Measurements from ENCODE around the gene RNF181.

RNF181 gene

DNA sequence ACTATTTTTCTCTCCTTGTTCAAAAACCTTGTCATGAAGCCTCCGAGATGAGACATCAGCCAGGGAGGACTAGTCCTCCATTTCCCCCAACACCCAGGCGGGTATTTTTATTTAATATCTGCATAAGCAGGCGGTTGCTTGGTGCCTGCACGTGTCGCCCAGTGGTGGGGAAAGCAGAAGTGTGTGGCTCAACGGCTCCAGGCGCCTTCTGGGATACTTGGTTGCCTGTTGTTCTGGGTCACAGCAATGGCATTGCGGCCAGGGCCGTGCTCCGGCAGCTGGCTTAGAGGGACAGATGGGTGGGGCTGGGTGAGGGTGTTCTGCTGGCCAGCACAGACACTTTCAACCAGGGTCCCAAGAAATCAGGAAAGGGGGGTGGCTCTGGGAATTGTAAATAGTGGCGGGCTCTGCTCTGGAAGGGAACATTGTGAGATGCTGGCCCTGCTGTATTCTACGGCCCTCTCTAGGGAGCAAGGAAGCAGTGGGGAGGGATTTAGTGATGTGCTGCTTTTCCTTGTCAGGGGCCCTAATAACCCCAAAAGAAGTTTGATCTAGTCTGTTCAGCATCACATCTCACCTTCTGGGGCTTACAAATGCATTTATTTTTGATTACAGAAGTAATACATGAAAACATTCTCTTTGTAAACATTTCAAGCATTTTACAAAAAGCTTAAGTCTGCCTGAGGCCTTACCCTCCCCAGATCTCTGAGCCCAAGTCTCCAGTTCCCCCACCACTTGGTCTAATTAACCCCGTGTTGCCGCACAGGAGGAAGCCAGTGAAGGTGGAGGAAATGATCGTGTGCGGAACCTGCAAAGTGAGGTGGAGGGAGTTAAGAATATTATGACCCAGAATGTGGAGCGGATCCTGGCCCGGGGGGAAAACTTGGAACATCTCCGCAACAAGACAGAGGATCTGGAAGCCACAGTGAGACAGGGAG, 17.0 kb upstream of the RNF181 start:
- no peak for TF ChIP-seq SNAI2 (CRISPR knock-in tag; IDR thresholded peaks at IDR 0.05)
- TF ChIP-seq PPARA (CRISPR knock-in tag; IDR thresholded peaks at IDR 0.05; ENCODE audit: borderline replicate concordance) = no peak
- TF ChIP-seq ZFP3 (CRISPR knock-in tag; IDR thresholded peaks at IDR 0.05) = no peak
- no peak for TF ChIP-seq RARB (CRISPR knock-in tag; IDR thresholded peaks at IDR 0.05)
- TF ChIP-seq TSHZ2 (CRISPR knock-in tag; IDR thresholded peaks at IDR 0.05) = no peak
- TF ChIP-seq ISL1 (CRISPR knock-in tag; IDR thresholded peaks at IDR 0.05) = no peak
- TF ChIP-seq OSR1 (CRISPR knock-in tag; IDR thresholded peaks at IDR 0.05) = no peak
- TF ChIP-seq, protein P1, sequence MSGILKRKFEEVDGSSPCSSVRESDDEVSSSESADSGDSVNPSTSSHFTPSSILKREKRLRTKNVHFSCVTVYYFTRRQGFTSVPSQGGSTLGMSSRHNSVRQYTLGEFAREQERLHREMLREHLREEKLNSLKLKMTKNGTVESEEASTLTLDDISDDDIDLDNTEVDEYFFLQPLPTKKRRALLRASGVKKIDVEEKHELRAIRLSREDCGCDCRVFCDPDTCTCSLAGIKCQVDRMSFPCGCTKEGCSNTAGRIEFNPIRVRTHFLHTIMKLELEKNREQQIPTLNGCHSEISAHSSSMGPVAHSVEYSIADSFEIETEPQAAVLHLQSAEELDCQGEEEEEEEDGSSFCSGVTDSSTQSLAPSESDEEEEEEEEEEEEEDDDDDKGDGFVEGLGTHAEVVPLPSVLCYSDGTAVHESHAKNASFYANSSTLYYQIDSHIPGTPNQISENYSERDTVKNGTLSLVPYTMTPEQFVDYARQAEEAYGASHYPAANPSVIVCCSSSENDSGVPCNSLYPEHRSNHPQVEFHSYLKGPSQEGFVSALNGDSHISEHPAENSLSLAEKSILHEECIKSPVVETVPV (CRISPR knock-in tag; IDR thresholded peaks at IDR 0.05) = no peak
- no peak for ATAC-seq

- no peak for ATAC-seq
- TF ChIP-seq ZFP3 (CRISPR knock-in tag; IDR thresholded peaks at IDR 0.05) (no peak), CSDC2 (CRISPR knock-in tag; IDR thresholded peaks at IDR 0.05) (no peak), ZNF565 (CRISPR knock-in tag; conservative IDR thresholded peaks at IDR 0.05; ENCODE audit: low read depth) (no peak), ZFP30 (CRISPR knock-in tag; IDR thresholded peaks at IDR 0.05) (no peak), TOX (CRISPR knock-in tag; IDR thresholded peaks at IDR 0.05; ENCODE audit: borderline replicate concordance) (no peak), ZNF8 (CRISPR knock-in tag; IDR thresholded peaks at IDR 0.05) (no peak), RARB (CRISPR knock-in tag; IDR thresholded peaks at IDR 0.05) (no peak)
These were observed 16.1 kb upstream of the RNF181 start for GRCh38 chr2:85579266-85579935.

- no peak for ATAC-seq
- TF ChIP-seq TOX (CRISPR knock-in tag; IDR thresholded peaks at IDR 0.05; ENCODE audit: borderline replicate concordance) (no peak), ISL1 (CRISPR knock-in tag; IDR thresholded peaks at IDR 0.05) (no peak), ZFP3 (CRISPR knock-in tag; IDR thresholded peaks at IDR 0.05) (no peak), ZNF8 (CRISPR knock-in tag; IDR thresholded peaks at IDR 0.05) (no peak), ARNTL (CRISPR knock-in tag; IDR thresholded peaks at IDR 0.05; ENCODE audit: borderline replicate concordance, low read depth) (no peak), RARB (CRISPR knock-in tag; IDR thresholded peaks at IDR 0.05) (no peak), CSDC2 (CRISPR knock-in tag; IDR thresholded peaks at IDR 0.05) (no peak), ZC3H10 (CRISPR knock-in tag; IDR thresholded peaks at IDR 0.05) (no peak), PATZ1 (CRISPR knock-in tag; IDR thresholded peaks at IDR 0.05; ENCODE audit: borderline replicate concordance) (no peak), ZNF70 (CRISPR knock-in tag; IDR thresholded peaks at IDR 0.05) (no peak), POU6F1 (CRISPR knock-in tag; IDR thresholded peaks at IDR 0.05; ENCODE audit: borderline replicate concordance, low read depth) (no peak), PPARA (CRISPR knock-in tag; IDR thresholded peaks at IDR 0.05; ENCODE audit: borderline replicate concordance) (no peak), ZNF565 (CRISPR knock-in tag; conservative IDR thresholded peaks at IDR 0.05; ENCODE audit: low read depth) (no peak), GLIS3 (CRISPR knock-in tag; IDR thresholded peaks at IDR 0.05) (no peak), TSHZ2 (CRISPR knock-in tag; IDR thresholded peaks at IDR 0.05) (no peak), ZFP30 (CRISPR knock-in tag; IDR thresholded peaks at IDR 0.05) (no peak), TCF4 (CRISPR knock-in tag; IDR thresholded peaks at IDR 0.05; ENCODE audit: borderline replicate concordance) (no peak), OSR1 (CRISPR knock-in tag; IDR thresholded peaks at IDR 0.05) (no peak)
- TF ChIP-seq, protein P1 (CRISPR knock-in tag; IDR thresholded peaks at IDR 0.05) = no peak
These were observed 15.3 kb upstream of the RNF181 start for GRCh38 chr2:85580206-85580605.

Data from SK-N-SH treated with all-trans-retinoic acid at 6 μM for 48 hours (cell line).